ENCODE measurements around the gene ST7L.

DNA sequence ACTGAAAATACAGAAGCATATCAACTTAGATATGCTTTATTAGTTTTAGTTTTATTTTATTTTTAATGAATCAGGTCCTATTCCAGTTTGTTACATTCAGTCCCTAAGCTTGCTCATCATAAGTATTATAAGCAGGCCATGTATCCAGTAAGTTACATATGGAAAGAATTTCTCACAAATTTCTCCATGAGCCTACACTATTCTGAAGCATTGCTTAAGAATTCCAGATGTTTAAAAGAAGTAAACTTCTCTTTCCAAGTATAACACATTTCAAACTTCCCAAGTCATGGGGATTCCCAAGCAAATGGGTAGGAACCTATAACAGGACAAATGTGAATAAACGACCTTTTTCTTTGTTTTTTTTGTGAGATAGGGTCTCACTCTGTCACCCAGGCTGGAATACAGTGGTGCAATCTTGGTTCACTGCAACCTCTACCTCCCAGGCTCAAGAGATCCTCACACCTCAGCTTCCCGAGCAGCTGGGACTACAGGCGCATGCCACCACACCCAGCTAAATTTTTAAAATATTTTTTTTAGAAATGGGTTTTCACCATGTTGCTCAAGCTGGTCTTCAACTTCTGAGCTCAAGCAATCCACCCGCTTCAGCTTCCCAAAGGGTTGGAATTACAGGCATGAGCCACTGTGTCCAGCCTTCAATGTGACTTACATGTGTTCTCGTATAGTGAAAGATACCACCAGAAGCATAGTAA lies 39.0 kb downstream of the ST7L start:
- TF ChIP-seq, protein P1, sequence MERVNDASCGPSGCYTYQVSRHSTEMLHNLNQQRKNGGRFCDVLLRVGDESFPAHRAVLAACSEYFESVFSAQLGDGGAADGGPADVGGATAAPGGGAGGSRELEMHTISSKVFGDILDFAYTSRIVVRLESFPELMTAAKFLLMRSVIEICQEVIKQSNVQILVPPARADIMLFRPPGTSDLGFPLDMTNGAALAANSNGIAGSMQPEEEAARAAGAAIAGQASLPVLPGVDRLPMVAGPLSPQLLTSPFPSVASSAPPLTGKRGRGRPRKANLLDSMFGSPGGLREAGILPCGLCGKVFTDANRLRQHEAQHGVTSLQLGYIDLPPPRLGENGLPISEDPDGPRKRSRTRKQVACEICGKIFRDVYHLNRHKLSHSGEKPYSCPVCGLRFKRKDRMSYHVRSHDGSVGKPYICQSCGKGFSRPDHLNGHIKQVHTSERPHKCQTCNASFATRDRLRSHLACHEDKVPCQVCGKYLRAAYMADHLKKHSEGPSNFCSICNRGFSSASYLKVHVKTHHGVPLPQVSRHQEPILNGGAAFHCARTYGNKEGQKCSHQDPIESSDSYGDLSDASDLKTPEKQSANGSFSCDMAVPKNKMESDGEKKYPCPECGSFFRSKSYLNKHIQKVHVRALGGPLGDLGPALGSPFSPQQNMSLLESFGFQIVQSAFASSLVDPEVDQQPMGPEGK (CRISPR knock-in tag; IDR thresholded peaks at IDR 0.05; ENCODE audit: borderline replicate concordance): no peak
- TF ChIP-seq ZC3H10 (CRISPR knock-in tag; IDR thresholded peaks at IDR 0.05) (no peak), CSDC2 (CRISPR knock-in tag; IDR thresholded peaks at IDR 0.05) (no peak), GLIS3 (CRISPR knock-in tag; IDR thresholded peaks at IDR 0.05) (no peak), ESRRG (CRISPR knock-in tag; IDR thresholded peaks at IDR 0.05) (no peak), OSR1 (CRISPR knock-in tag; IDR thresholded peaks at IDR 0.05) (no peak), BACH2 (CRISPR knock-in tag; IDR thresholded peaks at IDR 0.05; ENCODE audit: borderline replicate concordance) (no peak), ZFP3 (CRISPR knock-in tag; IDR thresholded peaks at IDR 0.05) (no peak), RARB (CRISPR knock-in tag; IDR thresholded peaks at IDR 0.05) (no peak), ZFP30 (CRISPR knock-in tag; IDR thresholded peaks at IDR 0.05) (no peak)

Measured in SK-N-SH treated with all-trans-retinoic acid at 6 μM for 48 hours (cell line).